A549 (cell line): Measurements from ENCODE around the gene LSS. TPM values are rescaled to one million over a fixed set of nuclear protein-coding genes. Genes with fewer than 3 reads are reported as not detected.

Source experiments
- ATAC-seq, 2 experiments: fragments of 200-7000 bp in 1 of 2; fragments of >200 bp in 1 of 2; cut with Nextera tagmentation in 1 of 2; cut with Tn5 transposase in 1 of 2; 3 replicates each; pipeline versions ENCODE4 v1.8.0 to v1.9.1; 2018 to 2020; ENCODE audit warnings: mild to moderate bottlenecking in 1 of 2, moderate library complexity in 1 of 2
- CTCF ChIA-PET: fragments of 300-600 bp; sonication (Branson Sonifier 250); formaldehyde crosslinking; extraction: SDS; loops from one replicate; lab custom pipeline; 2021; ENCODE audit warnings: antibody characterized with exemption, inconsistent platforms; lab: Yijun Ruan, JAX
- POLR2A ChIA-PET: fragments of 350-600 bp; formaldehyde crosslinking; extraction: SDS; loops from one replicate; lab custom pipeline; 2021; ENCODE audit warnings: antibody characterized with exemption, inconsistent platforms; lab: Yijun Ruan, JAX
- DNase-seq, 2 experiments: peaks; one replicate each; pipeline versions ENCODE4 v3.0.0 to v3.0.0-alpha.2; 2011 to 2016; ENCODE audit warnings: low read depth in 1 of 2, low spot score in 1 of 2
- FAIRE-seq: peaks from 2 replicates; lab custom pipeline; 2011; peaks lifted over from hg19 to GRCh38; lab: Jason Lieb, UNC
- H3K27ac ChIP-seq, 2 experiments: fragments of >200 bp; sonication (Bioruptor Twin); formaldehyde crosslinking; 3 replicates each; pipeline ENCODE4 v1.5.1; 2016 to 2017
- H3K4me1 ChIP-seq: fragments of >200 bp; sonication (Bioruptor Twin); formaldehyde crosslinking; 3 replicates; pipeline ENCODE4 v1.6.1; 2016
- H3K4me2 ChIP-seq: fragments of >200 bp; sonication (Bioruptor Twin); formaldehyde crosslinking; 3 replicates; pipeline ENCODE4 v1.6.1; 2016
- H3K4me3 ChIP-seq: fragments of >200 bp; sonication (Bioruptor Twin); formaldehyde crosslinking; 3 replicates; pipeline ENCODE4 v1.5.1; 2016
- H3K9me3 ChIP-seq: fragments of >200 bp; sonication (Bioruptor Twin); formaldehyde crosslinking; 3 replicates; pipeline ENCODE4 v1.6.1; 2016
- BHLHE40 ChIP-seq: IDR thresholded peaks from 2 replicates; pipeline ENCODE4 v1.6.1; 2012; ENCODE audit warnings: low read depth, low read length, inconsistent platforms
- CBX8 ChIP-seq: fragments of 200-600 bp; sonication (generic); IDR thresholded peaks from 2 replicates; pipeline ENCODE4 v1.6.1; 2016
- CHD2 ChIP-seq: fragments of 150-350 bp; IDR thresholded peaks from 2 replicates; pipeline ENCODE4 v1.6.1; 2014; ENCODE audit warnings: low read length; ENCODE audit not compliant: partially characterized antibody
- EHF ChIP-seq: fragments of 250-450 bp; sonication (Bioruptor Pico); IDR thresholded peaks from 2 replicates; pipeline ENCODE4 v1.5.0; 2020; ENCODE audit warnings: mild to moderate bottlenecking
- HEYL ChIP-seq: fragments of 250-450 bp; sonication (Bioruptor Pico); IDR thresholded peaks from 2 replicates; pipeline ENCODE4 v1.8.0; 2021; ENCODE audit warnings: mild to moderate bottlenecking, moderate library complexity
- KDM5A ChIP-seq: fragments of 200-600 bp; sonication (generic); IDR thresholded peaks from 2 replicates; pipeline ENCODE4 v1.6.1; 2016; ENCODE audit warnings: antibody characterized with exemption, mild to moderate bottlenecking
- MAZ ChIP-seq: fragments of 150-350 bp; IDR thresholded peaks from 2 replicates; pipeline ENCODE4 v1.6.1; 2014; ENCODE audit warnings: antibody characterized with exemption, low read depth, low read length, borderline replicate concordance
- MYC ChIP-seq: IDR thresholded peaks from 2 replicates; pipeline ENCODE4 v1.6.1; 2012; ENCODE audit warnings: mild to moderate bottlenecking, inconsistent platforms, low read length, improper control_type of control experiment, borderline replicate concordance
- NFE2L2 ChIP-seq: fragments of 150-350 bp; conservative IDR thresholded peaks from 2 replicates; pipeline ENCODE4 v1.6.1; 2014; ENCODE audit warnings: low read length
- POLR2AphosphoS2 ChIP-seq: conservative IDR thresholded peaks from 2 replicates; pipeline ENCODE4 v1.6.1; 2012; ENCODE audit warnings: low read length, improper control_type of control experiment, inconsistent platforms
- SREBF2 ChIP-seq: fragments of 450-650 bp; IDR thresholded peaks from 2 replicates; pipeline ENCODE4 v1.6.1; 2014; ENCODE audit warnings: mild to moderate bottlenecking, moderate library complexity
- ZSCAN20 ChIP-seq: fragments of 250-450 bp; sonication (Bioruptor Pico); IDR thresholded peaks from 2 replicates; pipeline ENCODE4 v1.8.0; 2022; ENCODE audit warnings: mild to moderate bottlenecking, moderate library complexity
- WGBS: methylation state at CpG from one replicate; pipeline ENCODE4 v1.1.6; 2017; ENCODE audit errors: missing lambda C conversion rate; 5-methylcytosine and 5-hydroxymethylcytosine counted together
- polyA plus RNA-seq, 4 experiments: library from polyadenylated mRNA; depleted of rRNA in 3 of 4; stranded (reverse); fragments of >200 nt; fragmentation: RNase III in 1 of 4; extraction: RNeasy Plus Mini Kit Qiagen cat#74134 plus additional on column Dnase treatment in 1 of 4; gene quantifications; 2 replicates in 3 of 4; 3 replicates in 1 of 4; pipeline ENCODE4 v1.2.3, GENCODE V29; 2011 to 2017
- TF ChIP-seq, protein P1 (sequence below): IDR thresholded peaks from 2 replicates; pipeline ENCODE4 v1.6.1; 2012
- TF ChIP-seq, protein P2 (sequence below): fragments of >200 bp; sonication (Bioruptor Twin); formaldehyde crosslinking; IDR thresholded peaks from 3 replicates; pipeline ENCODE4 v1.6.1; 2016
- TF ChIP-seq, protein P3 (sequence below): fragments of 200-600 bp; sonication (generic); IDR thresholded peaks from 2 replicates; pipeline ENCODE4 v1.6.1; 2016; ENCODE audit warnings: antibody characterized with exemption, mild to moderate bottlenecking, moderate library complexity
- TF ChIP-seq, protein P4 (sequence below): fragments of 250-450 bp; sonication (Bioruptor Pico); IDR thresholded peaks from 2 replicates; pipeline ENCODE4 v1.5.0; 2021; ENCODE audit warnings: mild to moderate bottlenecking, moderate library complexity, borderline replicate concordance

The LSS gene
- polyA plus RNA-seq, 2 of the 4 experiments (the other 2 are of a cell fraction) = 9.5 to 22.0 TPM

DNA sequence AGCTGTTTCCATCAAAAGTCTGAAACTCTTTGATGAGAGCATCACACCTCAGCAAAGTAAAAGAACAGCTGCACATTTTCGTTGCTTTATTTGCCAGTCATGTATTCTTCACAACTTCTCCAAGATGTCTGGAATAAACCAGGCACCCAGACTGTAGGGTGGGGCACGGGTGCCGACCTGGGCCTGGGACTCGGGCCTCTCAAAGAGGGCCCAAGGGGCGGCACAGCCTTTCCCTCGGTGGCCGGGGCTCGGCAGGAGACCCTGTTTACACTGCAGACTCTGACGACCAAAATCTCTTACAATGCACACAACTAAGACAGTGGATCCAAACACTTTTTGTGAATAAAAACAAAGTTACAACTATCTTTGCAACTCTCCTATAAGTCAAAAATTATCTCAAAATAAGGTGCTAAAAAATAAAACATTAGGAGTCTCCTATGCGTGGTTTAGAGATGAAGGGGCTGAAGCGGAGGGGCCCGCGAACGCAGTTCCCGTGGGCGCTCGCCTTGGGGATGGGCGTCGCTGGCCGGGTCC lies 696 bp downstream of the LSS start (continued):
- TF ChIP-seq NFE2L2 (no peak), KDM5A (no peak)

DNA sequence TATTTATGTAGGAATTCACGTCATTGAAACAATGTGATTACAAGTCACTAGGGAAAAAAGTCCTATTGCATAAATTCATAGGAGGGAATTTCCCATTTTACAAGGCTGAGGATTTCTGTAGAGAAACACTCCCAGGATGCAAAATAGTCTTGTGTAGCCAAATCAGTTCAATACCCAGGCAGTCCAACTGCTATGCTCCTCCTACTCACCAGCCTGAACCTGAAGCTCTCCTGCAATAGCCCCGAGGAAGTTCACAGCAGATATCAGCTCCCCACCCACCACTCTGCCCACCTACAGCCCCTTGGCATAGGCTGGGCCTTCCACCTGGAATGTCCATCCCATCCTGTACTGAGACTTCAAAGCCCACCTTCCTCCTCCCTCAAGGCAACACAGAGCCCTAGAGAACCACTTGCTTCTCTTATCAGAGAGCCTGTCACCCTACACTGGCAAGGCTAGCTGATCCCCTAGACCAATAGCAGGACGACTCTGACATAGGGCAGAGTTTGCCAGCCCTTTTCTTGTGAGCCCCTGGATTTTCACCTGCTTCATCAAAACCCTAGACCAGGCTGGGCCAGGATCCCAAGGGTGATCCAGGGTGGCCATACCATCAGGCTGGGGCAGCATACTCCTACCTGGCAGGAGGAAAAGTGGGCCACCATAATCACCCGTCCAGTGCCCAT lies 1.5 kb downstream of the LSS start:
- TF ChIP-seq, protein P1, sequence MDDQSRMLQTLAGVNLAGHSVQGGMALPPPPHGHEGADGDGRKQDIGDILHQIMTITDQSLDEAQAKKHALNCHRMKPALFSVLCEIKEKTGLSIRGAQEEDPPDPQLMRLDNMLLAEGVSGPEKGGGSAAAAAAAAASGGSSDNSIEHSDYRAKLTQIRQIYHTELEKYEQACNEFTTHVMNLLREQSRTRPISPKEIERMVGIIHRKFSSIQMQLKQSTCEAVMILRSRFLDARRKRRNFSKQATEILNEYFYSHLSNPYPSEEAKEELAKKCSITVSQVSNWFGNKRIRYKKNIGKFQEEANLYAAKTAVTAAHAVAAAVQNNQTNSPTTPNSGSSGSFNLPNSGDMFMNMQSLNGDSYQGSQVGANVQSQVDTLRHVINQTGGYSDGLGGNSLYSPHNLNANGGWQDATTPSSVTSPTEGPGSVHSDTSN = no peak
- TF ChIP-seq SREBF2 (no peak), POLR2AphosphoS2 (no peak), CBX8 (no peak), MYC (no peak), CHD2 (no peak), EHF (CRISPR knock-in tag) (no peak), BHLHE40 (no peak), HEYL (no peak), ZSCAN20 (no peak), NFE2L2 (no peak), MAZ (no peak)
- TF ChIP-seq, protein P2, sequence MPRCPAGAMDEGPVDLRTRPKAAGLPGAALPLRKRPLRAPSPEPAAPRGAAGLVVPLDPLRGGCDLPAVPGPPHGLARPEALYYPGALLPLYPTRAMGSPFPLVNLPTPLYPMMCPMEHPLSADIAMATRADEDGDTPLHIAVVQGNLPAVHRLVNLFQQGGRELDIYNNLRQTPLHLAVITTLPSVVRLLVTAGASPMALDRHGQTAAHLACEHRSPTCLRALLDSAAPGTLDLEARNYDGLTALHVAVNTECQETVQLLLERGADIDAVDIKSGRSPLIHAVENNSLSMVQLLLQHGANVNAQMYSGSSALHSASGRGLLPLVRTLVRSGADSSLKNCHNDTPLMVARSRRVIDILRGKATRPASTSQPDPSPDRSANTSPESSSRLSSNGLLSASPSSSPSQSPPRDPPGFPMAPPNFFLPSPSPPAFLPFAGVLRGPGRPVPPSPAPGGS = no peak
- TF ChIP-seq, protein P3, sequence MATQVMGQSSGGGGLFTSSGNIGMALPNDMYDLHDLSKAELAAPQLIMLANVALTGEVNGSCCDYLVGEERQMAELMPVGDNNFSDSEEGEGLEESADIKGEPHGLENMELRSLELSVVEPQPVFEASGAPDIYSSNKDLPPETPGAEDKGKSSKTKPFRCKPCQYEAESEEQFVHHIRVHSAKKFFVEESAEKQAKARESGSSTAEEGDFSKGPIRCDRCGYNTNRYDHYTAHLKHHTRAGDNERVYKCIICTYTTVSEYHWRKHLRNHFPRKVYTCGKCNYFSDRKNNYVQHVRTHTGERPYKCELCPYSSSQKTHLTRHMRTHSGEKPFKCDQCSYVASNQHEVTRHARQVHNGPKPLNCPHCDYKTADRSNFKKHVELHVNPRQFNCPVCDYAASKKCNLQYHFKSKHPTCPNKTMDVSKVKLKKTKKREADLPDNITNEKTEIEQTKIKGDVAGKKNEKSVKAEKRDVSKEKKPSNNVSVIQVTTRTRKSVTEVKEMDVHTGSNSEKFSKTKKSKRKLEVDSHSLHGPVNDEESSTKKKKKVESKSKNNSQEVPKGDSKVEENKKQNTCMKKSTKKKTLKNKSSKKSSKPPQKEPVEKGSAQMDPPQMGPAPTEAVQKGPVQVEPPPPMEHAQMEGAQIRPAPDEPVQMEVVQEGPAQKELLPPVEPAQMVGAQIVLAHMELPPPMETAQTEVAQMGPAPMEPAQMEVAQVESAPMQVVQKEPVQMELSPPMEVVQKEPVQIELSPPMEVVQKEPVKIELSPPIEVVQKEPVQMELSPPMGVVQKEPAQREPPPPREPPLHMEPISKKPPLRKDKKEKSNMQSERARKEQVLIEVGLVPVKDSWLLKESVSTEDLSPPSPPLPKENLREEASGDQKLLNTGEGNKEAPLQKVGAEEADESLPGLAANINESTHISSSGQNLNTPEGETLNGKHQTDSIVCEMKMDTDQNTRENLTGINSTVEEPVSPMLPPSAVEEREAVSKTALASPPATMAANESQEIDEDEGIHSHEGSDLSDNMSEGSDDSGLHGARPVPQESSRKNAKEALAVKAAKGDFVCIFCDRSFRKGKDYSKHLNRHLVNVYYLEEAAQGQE = no peak
- TF ChIP-seq, protein P4, sequence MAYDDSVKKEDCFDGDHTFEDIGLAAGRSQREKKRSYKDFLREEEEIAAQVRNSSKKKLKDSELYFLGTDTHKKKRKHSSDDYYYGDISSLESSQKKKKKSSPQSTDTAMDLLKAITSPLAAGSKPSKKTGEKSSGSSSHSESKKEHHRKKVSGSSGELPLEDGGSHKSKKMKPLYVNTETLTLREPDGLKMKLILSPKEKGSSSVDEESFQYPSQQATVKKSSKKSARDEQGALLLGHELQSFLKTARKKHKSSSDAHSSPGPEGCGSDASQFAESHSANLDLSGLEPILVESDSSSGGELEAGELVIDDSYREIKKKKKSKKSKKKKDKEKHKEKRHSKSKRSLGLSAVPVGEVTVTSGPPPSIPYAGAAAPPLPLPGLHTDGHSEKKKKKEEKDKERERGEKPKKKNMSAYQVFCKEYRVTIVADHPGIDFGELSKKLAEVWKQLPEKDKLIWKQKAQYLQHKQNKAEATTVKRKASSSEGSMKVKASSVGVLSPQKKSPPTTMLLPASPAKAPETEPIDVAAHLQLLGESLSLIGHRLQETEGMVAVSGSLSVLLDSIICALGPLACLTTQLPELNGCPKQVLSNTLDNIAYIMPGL (CRISPR knock-in tag) = no peak
- no peak overlapping the region for H3K27ac ChIP-seq
- POLR2A ChIA-PET = no interaction called here

More for the DNA sequence above, 1.5 kb downstream of the LSS start:
- ATAC-seq (no peak), DNase-seq (no peak), FAIRE-seq (no peak)
- H3K4me3 ChIP-seq = no peak overlapping the region; the same call in 2 of the 3 replicates
- CTCF ChIA-PET = interaction anchor here (0.7 to 2.3 kb wide), 2 partner anchors 11 to 254 kb away, joined by 3 to 7 read pairs; no protein-coding TSS in a partner anchor
- H3K9me3 ChIP-seq = no peaks in the 10 kb centered on the region
- peak overlapping the region; percentile 91 for H3K4me2 ChIP-seq
- peaks cover 14% of the 10 kb centered on the region for H3K4me1 ChIP-seq
- 57% methylated on average over 3 of the region's 4 CpGs for WGBS
